Measurements from ENCODE around the gene SLC24A4.

SLC24A4 gene

DNA sequence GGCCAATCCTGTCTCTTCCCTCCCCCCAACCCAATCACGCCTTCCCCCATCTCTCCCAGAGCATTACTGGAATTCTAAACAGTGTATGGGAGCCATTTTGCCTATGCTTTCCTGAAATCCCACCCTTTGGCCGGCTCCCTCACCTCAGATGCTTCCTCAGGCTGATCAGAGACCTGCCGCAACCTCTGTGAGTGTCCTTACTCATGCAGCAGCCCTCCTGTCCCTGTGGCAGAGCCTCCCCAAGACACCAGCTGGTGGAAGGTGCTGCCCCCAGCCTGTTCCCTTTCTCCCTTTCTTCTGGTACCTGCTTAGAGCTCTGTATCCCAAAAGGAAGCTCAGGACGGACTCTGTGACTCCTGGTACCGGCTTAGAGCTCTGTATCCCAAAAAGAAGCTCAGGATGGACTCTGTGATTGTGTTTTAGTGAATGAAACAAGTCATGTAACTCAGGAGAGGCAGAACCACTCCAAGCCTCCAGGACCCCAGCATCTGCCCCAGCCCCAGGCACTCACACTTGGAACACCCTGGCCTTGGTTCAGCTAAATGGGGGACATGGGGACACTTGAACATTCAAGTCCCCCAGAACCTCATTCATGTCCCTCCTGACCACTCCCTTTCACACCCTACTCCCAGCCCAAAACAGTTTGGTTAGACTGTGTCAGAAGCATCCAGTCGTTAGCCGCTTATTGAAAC lies 161.3 kb downstream of the SLC24A4 start:
- no peak for DNase-seq

DNA sequence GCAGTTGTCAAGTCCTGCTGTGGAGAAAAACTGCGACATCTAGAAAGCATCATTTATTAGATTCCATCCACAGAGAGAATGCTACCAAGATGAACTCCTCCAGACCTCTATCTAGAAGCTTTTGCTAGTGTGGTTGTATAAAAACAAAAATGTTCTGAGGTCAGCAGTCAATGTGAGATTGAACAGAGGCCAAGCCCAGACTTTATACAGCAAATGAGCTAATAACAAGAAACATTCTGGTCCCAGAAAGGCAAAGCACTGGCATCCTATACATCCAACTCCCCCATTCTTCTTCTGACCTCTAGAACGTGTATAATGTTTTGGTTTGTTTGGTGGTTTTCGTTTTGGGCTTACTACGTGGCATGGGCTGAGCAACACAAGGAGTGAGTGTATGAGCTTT lies 163.9 kb downstream of the SLC24A4 start:
- DNase-seq, result no peak

DNA sequence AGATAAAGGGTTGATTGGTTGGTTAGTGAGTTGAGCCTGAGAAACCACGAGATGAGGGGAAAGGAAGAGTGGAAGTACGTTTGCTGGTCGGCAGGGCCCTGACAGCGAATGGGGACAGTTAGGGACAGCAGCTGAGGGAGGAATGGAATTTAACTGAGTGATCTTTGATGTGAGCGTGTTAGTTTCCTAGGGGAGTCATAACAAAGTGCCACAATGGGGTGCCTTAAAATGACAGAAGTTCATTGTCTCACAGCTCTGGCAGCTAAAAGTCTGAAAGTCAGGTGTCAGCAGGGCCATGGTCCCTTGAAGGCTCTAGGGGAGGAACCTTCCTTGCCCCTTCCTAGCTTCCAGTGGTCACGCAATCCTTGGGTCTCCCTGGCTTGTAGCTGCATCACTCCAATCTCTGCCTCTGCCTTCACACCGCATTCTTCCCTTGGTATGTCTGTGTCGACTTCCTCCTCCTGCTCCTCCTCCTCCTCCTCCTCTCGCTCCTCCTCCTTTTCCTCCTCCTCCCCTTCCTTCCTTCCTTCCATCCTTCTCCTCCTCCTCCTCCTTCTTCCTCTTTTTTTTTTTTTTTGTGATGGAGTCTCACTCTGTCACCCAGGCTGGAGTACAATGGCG lies 164.7 kb downstream of the SLC24A4 start:
- no peak for DNase-seq

DNA sequence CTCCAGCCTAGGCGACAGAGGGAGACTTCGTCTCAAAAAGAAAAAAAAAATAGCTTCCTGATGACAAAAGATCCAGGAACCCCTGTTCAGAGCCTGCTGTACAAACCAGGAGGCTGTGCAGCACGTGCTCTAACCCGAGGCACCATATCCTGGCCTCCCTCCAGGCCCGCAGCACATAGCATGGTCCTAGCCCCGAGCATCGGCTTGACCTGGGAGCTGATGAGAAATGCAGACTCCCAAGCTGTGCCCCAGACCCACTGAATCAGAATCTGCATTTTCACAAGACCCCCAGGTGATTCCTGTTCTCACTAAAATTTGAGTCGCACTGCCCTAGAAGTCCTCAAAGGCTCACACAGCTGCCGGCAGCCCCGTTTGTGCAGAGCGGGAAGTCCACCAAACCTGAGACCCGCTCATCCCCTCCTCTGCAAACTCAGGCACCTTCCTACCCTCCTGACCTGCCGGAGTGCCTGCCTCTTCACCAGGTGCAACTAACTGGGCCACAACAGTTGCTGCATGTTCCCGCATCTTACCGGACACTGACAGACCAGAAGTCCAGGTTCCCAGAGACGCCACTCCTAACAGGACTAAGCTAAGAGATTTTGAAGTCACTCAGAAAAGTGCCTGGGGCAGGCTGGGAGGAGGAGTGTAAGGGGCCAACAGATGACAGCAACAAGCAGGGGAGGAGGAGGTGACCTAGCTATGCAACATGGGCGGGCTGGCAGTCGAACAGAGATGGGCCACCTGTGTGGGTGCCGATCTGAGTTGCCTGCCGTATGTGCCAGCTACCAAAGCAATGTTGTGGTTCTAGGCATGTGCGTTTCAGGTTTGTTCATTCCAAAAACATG lies 166.7 kb downstream of the SLC24A4 start:
- no peak for DNase-seq

DNA sequence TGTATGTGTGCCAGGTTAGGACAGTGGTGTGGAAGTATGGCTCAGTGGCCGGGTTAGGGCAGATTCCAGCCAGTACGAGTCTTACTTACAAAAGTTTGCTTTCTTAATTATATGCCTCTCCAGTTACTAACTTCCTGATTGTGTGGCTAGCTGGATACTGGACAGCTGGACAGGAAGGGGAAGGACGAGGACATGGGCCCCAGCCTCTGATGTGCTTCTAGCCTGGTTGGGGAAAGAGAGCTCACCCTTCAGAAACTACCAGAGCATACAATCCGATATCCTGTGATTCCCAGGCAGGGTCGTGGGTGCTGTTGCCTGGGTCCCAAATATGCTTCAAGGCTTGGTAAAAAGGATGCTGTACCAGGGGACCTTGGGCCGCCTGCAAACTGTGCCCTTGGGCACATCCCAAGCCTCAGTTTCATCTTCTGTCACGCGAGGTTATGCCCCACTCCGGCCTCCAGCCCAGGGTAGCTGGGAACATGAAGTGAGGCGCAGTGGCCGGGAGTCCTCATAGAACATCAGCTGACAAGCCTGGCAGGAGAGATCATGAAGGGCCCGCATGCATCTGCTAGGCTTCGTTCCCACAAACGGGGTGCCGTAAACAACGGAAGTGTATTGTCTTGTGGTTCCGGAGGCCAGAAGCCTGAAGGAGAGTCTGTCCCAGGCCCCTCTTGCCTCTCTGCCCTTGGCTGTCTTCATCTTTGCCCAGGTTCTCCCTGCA lies 167.4 kb downstream of the SLC24A4 start:
- no peak for DNase-seq

DNA sequence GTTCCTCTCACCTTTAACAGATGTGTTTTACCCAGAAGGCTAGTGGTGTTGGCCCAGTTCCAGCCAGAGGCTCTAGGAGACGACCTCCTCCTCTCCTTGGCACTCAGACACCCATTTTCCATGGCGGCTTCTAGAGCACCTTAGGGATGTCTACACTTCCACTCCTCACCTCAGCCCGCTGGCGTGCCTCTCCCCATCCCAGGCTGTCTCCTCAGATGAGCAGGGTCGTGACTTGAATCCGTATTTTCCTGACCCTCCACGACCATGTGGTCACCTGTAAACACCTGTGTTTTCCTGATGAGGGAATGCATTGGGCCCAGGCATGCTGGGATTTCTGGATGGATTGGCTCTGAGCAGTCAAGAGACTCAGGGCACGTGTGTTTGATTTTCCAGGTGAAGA lies 168.8 kb downstream of the SLC24A4 start:
- DNase-seq, result no peak

DNA sequence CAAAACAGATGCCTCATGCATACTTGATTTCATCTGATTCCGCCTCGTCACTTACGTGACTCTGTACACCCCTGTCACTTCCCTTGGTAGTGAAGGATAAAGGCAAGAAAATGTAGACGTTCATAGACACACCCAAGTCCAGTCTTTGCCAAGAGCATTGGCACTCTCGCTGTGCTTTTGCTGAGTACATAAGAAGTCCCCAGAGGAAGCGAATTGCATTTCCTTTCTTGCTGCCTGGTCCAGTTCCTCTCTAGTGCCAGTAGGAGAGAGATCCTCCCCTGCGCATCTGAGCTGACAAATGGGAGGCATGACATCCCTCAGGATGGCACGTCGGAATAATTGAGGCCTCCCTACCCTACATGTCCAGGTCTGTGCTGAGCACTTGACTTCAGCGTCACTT lies 169.3 kb downstream of the SLC24A4 start:
- DNase-seq, result no peak

DNA sequence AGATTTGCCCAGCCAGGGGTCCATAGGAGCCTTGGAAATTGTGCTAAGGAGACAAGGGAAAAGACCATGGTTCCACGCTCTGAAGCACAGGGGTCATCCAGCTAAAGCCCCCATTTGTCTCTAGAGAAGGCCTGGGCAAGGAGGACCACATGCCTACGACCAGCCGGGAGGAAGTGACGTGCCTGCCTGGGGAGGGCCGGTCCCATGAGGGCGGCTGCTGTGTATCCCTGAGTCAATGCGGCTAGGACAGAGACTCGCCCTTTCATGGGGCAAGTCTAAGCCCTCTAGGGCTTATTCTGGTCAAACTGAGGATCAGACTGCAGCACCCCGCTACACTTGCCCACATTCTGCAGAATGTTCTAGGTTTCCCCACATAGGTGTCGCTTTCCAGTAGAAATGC lies 170.1 kb downstream of the SLC24A4 start:
- no peak for DNase-seq

DNA sequence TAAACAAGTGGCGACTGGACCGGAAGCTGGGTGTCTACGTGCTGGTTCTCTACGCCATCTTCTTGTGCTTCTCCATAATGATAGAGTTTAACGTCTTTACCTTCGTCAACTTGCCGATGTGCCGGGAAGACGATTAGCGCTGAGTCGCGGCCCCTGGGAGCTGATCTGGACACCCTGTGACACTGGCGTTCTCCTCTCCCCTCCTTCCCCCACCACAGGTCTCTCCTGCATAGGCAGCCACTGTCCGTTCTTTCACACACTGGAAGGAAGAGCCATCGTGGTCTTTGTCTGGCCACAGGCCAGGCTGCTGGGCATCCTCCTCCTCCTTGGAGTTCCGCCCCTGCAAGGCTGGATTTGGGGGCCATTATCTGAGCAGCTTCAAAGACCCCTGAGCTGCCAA lies 170.5 kb downstream of the SLC24A4 start:
- no peak for DNase-seq

DNA sequence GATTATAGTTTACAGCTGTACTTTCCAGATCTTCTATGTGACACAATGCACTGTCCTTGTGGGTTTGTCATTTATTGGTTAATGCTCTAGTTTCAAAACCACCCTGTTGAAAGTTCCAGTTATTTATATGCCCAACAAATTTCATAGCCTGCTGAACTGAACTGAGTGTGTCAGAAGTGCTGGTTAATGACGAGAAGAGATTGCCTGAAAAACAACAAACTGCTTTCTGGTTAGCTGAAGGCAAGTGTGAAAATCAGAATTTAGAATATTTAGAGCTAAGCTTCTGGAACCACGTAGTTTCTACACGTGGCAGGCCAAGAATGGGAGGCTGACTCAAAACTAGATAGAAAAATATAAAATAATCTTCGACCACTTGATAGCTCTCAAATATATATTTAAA lies 171.5 kb downstream of the SLC24A4 start:
- DNase-seq, result no peak

DNA sequence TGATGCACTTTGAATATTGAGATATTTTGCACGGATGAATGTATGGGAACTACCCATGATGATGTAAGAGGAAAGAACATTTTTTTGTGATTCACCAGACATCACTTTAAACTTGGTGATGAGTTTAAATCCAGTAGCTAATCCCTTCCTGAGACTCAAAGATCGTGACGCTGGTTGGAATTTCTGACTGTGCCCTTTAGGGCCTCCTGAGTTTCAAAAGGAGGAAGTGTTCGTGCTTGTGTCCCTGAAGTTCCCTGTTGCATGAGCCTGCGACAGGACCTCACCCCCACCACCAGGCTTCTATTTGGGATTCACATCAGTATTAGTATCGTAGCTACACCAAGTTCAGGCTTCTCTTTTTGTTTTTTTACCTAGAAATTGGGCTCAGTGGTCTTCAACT lies 172.1 kb downstream of the SLC24A4 start:
- DNase-seq, result no peak

DNA sequence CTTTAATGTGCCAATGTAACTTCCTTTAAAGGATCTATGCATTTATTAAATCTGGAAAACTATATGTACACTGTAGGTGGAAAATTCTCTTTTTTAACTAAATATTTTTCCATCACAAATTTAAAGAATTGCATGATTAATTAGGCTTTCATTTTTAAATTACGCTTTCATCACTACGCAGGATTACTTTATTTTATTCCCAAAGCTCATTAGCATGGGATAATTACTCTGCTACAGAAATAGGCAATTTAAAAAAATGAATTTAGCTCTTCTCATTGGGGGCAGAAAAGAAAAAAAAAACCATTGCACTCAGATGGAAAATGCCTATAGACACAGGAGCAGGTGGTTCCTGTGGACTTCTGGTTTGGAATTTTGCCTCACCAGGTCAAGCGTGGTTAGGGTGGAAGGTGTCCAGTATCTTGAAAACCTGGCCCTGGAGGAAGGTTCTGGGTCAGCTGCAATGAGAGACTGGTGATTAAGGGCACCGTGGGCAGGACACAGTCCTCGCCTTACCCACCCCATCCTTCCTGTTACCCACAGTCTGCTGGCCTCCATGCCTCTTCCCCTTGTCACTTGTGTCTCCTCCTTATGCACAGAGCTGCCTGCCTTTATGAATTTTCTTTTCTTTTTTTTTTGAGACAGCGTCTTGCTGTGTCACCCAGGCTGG lies 173.4 kb downstream of the SLC24A4 start:
- DNase-seq, result no peak

DNA sequence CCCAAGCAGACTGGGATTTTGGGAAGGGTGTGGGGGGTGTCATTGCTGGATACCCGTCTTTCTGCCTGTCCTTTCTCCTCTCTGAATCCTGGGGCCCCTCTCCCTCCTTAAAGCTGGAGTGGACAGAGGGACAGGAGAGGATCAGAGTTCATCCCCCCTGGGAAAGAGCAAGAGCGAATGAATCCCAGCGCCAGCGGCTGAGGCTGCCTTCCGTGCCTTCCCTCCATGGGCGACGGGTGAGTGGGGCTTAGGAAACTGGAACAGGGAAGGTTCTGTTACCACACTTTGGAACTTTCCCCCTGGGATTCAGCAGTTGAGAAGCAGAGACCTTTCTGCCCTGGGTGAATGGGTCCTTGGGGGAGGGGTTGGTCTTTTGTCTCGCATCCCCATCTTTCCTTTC lies 174.4 kb downstream of the SLC24A4 start:
- no peak for DNase-seq

DNA sequence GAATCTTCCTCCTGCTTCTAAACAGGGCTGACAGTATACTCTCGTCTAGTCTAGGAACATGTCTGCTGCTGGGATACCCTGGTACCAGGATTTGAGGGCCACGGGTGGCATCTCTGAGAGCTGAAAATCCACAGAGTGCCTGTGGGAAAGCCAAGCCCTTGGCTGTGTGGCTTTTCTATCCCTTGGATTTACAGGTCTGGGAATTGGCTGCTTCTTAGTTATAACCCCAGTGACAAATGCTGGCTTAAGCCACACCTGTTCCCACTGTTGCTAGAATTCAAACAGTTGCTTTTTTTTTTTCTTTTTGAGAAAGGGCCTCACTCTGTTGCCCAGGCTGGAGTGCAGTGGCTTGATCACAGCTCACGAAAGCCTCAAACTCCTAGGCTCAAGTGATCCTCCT lies 176.3 kb downstream of the SLC24A4 start:
- no peak for DNase-seq

DNA sequence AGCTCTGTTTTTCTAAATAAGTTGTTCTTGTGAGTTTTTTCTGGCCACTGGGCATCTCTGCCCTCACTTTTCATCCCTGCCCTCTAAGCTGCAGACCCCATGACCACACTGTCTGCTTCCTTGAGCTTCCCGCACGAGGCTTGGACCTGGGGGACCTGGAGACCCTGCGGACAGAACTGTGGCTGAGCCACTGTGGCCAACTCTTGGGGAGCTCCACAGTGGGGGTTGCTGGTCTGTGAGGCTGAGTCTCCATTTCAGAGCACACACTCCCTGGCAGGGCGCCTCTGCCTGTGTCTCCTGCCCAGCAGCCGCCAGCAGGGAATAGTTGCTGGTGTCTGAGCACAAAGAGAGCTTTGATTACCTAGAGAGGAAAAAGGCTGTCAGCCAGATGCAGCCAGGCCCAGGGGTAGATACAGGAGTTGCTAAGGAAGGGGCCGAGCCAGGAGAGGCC lies 177.6 kb downstream of the SLC24A4 start:
- no peak for DNase-seq

DNA sequence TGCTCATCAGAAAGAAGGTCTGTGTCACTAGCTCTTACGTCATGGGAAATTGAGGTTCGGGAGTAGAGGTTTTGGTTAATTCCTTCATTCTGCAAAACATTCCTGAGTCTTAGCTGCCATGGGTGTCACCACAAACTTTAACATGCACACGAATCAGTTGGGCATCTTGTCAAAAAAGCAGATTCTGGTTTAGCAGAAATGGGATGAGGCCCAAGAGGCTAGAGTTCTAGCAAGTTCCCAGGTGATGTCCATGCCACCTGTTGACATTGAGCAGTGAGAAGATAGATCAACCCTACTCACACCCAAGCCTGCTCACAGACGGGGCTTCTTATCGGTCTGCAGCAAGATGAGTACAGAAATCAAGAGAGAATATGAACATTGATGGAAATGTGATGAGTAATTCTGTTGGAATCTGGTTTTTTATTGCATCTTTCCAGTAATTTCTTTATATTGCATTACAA lies 179.0 kb downstream of the SLC24A4 start:
- DNase-seq, result no peak

DNA sequence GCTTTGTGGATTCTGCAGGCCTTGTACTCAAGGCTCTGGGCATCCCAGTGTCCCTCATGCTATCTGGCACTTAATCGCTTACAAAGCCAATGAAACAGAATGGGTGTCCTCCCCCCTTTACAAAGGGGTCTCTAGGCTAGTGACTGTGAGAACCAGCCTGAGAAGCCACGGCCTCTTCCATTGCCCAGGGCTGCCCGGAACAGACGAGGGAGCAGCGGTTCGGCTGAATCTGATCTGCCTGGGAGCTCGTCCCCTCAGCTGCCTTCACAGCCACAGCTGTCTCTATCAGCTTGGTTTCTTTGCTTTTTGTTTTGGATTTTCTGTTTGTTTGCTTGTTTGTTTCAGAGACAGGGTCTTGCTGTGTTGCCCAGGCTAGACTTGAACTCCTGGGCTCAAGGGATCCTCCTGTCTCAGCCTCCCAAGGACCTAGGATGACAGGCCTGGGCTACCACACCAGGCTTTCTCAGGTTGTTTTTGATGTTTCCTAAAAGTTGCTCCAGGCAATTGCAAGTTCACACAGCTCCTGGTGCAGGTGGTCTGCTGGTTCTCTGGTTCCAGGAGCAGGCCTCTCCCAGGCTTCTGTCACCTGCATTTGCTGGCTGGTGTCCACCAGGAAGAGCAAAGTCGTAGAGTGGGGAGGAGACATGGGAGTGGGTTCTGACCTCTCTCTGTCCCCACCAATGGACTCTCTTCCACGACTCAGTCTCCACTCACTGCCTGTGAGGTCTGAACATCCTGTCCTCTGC lies 179.7 kb downstream of the SLC24A4 start:
- no peak for DNase-seq

DNA sequence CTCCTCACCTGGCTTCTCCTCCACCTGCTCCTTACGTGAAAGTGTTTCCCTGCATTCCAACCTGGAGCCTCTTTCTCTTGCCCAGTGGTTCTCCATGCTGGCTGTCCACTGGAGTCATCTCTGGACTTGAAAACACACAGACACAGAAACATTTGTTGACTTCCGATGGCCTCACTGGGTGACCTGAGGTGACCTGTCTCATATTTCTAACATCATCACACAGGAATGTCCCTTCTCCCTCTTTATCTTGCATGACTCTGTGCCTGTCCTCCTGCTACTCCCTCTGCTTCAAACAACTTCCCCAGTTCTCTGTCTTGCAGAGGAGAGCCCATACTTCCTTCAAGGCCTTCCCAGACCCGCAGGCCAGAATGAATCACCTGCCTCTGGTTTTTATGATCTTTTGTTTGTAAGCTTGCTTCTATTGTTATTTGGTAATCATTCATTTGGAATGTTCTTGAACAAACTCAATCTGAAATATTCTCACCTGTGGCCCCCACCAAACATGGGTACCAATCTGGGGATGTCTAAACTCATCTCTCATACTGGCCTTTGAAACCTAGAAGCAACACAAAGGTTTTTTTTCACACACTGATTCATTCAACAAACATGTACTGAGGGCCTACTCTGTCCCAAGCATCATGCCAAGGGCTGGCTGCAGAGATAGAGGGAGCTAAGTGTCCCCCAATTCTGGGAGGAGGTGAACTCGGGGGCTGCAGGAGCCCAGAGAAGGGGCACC lies 181.0 kb downstream of the SLC24A4 start:
- DNase-seq, result no peak

DNA sequence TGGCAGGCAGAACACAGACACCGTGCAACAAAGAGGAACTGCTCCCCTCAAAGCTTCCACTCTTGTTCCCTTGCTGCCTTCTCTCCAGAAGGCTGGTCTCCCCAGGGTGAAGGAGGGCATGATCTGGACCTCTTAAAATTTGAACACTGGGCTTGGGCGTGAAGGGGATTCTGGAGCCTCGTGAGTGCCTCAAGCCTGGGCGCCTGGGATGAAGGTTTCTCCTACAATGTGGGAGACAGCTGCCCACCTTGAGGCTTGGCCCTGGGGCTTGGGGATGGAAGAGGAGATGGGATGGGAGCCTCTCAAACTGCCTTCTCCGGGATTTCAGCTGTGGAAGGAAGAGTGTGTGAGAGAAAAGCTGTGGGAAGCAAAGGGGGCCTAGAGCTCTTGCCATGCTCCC lies 182.9 kb downstream of the SLC24A4 start:
- no peak for DNase-seq

DNA sequence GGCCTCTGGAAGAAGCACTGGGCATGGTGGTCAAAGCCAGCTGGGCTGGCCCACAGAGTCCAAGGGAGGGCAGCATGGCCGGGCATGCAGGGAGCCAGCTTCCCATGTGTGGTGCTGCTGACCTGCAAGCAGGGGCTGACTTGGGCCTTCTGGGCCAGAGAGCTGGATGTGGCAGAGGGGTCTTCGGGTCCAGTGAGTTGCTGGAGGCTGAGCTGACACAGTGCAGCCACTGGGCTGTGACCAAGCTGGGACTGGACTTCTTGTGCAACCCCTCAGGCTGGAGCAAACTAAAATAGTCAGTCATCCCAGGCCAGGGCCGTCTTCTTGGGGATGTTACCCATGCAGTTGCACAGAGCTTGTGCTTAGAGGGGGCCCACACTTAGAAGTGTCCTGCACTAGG lies 183.3 kb downstream of the SLC24A4 start:
- no peak for DNase-seq

DNA sequence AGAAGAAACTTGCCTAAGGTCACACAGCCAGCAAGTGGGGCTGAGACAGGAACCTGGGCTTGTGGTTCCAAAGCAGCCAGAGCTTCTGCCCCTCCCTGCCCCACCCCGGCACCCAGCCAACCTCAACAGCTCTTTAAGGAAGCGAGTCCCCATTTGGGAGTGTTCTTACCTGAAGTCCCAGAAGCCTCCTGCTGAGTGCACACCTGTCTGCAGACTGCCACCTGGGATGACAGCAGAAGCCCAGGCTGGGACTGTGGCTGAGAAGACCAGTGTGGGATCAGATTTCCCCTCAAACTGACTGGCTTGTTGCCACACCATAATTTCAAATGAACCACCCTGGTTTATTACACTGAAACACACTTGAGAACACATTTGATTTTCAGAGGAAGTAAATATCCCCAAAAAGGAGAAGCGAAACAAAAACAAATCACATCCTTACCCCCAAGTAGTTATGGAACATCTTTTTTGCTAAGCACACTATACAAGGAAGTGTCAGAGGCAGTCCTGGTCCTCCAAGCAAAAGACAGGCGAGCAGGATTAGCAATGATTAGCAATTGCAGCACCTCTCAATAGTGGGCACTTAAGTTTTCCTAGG lies 184.3 kb downstream of the SLC24A4 start:
- DNase-seq, result no peak

All from SHP77 treated with DMSO at 0.1 percent for 48 hours (cell line).